Esophagus squamous epithelium (tissue), 5 donors: ENCODE data around the gene PGRMC2. TPM values are rescaled to one million over a fixed set of nuclear protein-coding genes. Genes with fewer than 3 reads are reported as not detected.

ENCODE experiments used
- DNase-seq: peaks from one replicate; lab custom pipeline; 2025; lab: John Stamatoyannopoulos, UW
- H3K27ac ChIP-seq, 4 donors: fragments of 200-600 bp; sonication (generic); one replicate each; pipeline ENCODE4 v1.5.1; 2016 to 2019; ENCODE audit warnings: mild to moderate bottlenecking in 1 of 4
- H3K27me3 ChIP-seq, 4 donors: fragments of 200-600 bp; sonication (generic); 1 replicate in 3 of 4; 2 replicates in 1 of 4; pipeline versions ENCODE4 v1.5.1 to v1.6.0; 2017 to 2021; ENCODE audit warnings: antibody characterized with exemption in 1 of 4
- H3K36me3 ChIP-seq, 3 donors: fragments of 200-600 bp; sonication (generic); one replicate each; pipeline ENCODE4 v1.5.1; 2016 to 2019
- H3K4me1 ChIP-seq, 3 donors: fragments of 200-600 bp; sonication (generic); one replicate each; pipeline ENCODE4 v1.5.1; 2017 to 2019
- H3K4me3 ChIP-seq, 4 donors: fragments of 200-600 bp; sonication (generic); 1 replicate in 3 of 4; 2 replicates in 1 of 4; pipeline ENCODE4 v1.5.1; 2016 to 2019; ENCODE audit warnings: mild to moderate bottlenecking in 2 of 4, moderate library complexity in 1 of 4
- H3K9me3 ChIP-seq, 3 donors: fragments of 200-600 bp; sonication (generic); one replicate each; pipeline ENCODE4 v1.5.1; 2016 to 2019
- POLR2A ChIP-seq, 4 donors: fragments of 450-650 bp; IDR thresholded peaks; one replicate each; pipeline ENCODE4 v1.6.1; 2017; ENCODE audit warnings: antibody characterized with exemption in 4 of 4, mild to moderate bottlenecking in 4 of 4, moderate library complexity in 3 of 4
- WGBS, 2 donors: methylation state at CpG; one replicate each; pipeline ENCODE4 v1.1.5; 2018; 5-methylcytosine and 5-hydroxymethylcytosine counted together
- intact Hi-C: fragments of 100-400 bp; cut with DNase I; formaldehyde crosslinking; loops from one replicate; pipeline ENCODE4 v1.15.0; 2022
- total RNA-seq, 4 donors: library from RNA; depleted of rRNA; stranded (reverse); fragments of >200 nt; gene quantifications; one replicate each; pipeline ENCODE4 v1.1.0, GENCODE V29; 2016
- TF ChIP-seq, protein P1 (sequence below), 6 experiments: fragments of 450-650 bp in 4 of 6; fragments of 200-600 bp in 2 of 6; sonication (generic) in 2 of 6; IDR thresholded peaks; one replicate each; pipeline ENCODE4 v1.5.1; 2016 to 2019; ENCODE audit warnings: antibody characterized with exemption in 6 of 6, mild to moderate bottlenecking in 4 of 6, moderate library complexity in 4 of 6
- donor health status: DM: yes; HTN: yes; CAD: no.

Gene PGRMC2
- total RNA-seq, 4 donors from 2014 or later: 13.6 to 39.3 (median 23.0) TPM

- TF ChIP-seq, protein P1, sequence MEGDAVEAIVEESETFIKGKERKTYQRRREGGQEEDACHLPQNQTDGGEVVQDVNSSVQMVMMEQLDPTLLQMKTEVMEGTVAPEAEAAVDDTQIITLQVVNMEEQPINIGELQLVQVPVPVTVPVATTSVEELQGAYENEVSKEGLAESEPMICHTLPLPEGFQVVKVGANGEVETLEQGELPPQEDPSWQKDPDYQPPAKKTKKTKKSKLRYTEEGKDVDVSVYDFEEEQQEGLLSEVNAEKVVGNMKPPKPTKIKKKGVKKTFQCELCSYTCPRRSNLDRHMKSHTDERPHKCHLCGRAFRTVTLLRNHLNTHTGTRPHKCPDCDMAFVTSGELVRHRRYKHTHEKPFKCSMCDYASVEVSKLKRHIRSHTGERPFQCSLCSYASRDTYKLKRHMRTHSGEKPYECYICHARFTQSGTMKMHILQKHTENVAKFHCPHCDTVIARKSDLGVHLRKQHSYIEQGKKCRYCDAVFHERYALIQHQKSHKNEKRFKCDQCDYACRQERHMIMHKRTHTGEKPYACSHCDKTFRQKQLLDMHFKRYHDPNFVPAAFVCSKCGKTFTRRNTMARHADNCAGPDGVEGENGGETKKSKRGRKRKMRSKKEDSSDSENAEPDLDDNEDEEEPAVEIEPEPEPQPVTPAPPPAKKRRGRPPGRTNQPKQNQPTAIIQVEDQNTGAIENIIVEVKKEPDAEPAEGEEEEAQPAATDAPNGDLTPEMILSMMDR (IDR thresholded peaks at IDR 0.05): no peak
- TF ChIP-seq POLR2A (IDR thresholded peaks at IDR 0.05): no peak
- Histone ChIP-seq H3K36me3 (no peaks in the 10 kb centered on the region), H3K4me3 (peak overlapping the region in 1 of 4 donors; percentile 91), H3K9me3 (no peaks in the 10 kb centered on the region), H3K4me1 (peaks cover 0 to 69% (median 13%) of the 10 kb centered on the region in 3 donors), H3K27ac (no peak overlapping the region), H3K27me3 (no peaks in the 10 kb centered on the region)
- DNase-seq: no peak
- intact Hi-C loops: loop anchor here (5.0 kb wide), 1 partner anchor 98 kb away; no protein-coding TSS in a partner anchor
- WGBS, 2 donors: 44 to 70% methylated on average over 1 of the region's 1 CpG
Observed at GRCh38 chr4:128284317-128284716, 3.3 kb downstream of the PGRMC2 start.

DNA sequence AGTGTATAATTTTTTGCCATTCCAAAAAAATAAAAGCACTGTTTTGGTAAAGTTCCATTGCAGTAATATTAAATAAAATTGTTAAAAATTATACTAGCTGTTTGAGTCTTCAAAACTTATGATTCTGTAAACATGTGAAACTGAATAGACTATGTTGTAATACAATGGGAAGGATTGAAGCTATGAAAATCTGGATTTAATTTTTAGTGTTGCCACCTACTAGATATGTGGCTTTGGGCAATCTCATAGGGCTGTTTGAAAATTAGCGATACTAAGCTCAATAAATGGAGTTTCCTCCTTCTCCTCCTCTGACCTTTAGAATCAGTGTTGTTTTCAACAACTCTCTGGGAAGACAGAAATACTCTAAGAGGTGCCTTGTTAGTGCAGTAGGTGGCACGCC lies 4.5 kb downstream of the PGRMC2 start:
- Histone ChIP-seq H3K36me3 (peaks cover 0 to 4% (median 0%) of the 10 kb centered on the region in 3 donors), H3K27ac (no peak overlapping the region), H3K9me3 (no peaks in the 10 kb centered on the region), H3K4me1 (peaks cover 0 to 61% (median 10%) of the 10 kb centered on the region in 3 donors), H3K27me3 (no peaks in the 10 kb centered on the region), H3K4me3 (no peak overlapping the region)
- intact Hi-C loops: loop anchor here (5.0 kb wide), 1 partner anchor 99 kb away; no protein-coding TSS in a partner anchor
- DNase-seq: no peak
- TF ChIP-seq POLR2A (IDR thresholded peaks at IDR 0.05): no peak
- TF ChIP-seq, protein P1 (IDR thresholded peaks at IDR 0.05): no peak
- WGBS, 2 donors: 97 to 100% methylated on average over 2 of the region's 2 CpGs

- H3K9me3 ChIP-seq: no peaks in the 10 kb centered on the region
- H3K27me3 ChIP-seq: no peaks in the 10 kb centered on the region
- peaks cover 0 to 61% (median 10%) of the 10 kb centered on the region in 3 donors for H3K4me1 ChIP-seq
- intact Hi-C loops: loop anchor here (5.0 kb wide), 1 partner anchor 100 kb away; no protein-coding TSS in a partner anchor
- peaks cover 0 to 4% (median 0%) of the 10 kb centered on the region in 3 donors for H3K36me3 ChIP-seq
- H3K4me3 ChIP-seq: no peak overlapping the region
- no peak overlapping the region for H3K27ac ChIP-seq
- no peak for TF ChIP-seq POLR2A (IDR thresholded peaks at IDR 0.05)
- TF ChIP-seq, protein P1 (IDR thresholded peaks at IDR 0.05): no peak
- no peak for DNase-seq
Observed at GRCh38 chr4:128282516-128282915, 5.1 kb downstream of the PGRMC2 start.

DNA sequence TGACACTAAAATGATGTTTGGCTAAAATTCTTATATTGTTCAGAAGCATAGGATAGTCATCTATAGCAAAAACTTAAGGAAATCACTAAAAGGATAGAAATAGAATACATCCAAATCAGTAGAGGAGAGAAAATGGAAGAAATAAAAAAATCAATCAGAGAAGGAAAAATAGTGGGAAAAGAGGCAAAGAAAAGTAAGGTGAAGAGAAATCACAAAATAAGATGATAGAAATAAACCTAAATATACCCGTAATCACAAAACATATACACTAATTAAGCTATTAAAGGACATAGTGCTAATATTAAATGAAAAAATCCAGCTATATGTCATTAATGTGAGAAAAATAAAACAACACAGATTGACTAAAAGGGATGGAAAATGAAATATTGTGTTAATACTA lies 6.3 kb downstream of the PGRMC2 start:
- H3K4me3 ChIP-seq: no peak overlapping the region
- no peak overlapping the region for H3K27ac ChIP-seq
- H3K4me1 ChIP-seq: peaks cover 0 to 63% (median 10%) of the 10 kb centered on the region in 3 donors
- no peaks in the 10 kb centered on the region for H3K9me3 ChIP-seq
- DNase-seq: no peak
- H3K36me3 ChIP-seq: peaks cover 0 to 9% (median 0%) of the 10 kb centered on the region in 3 donors
- intact Hi-C loops: loop anchor here (5.0 kb wide), 1 partner anchor 101 kb away; no protein-coding TSS in a partner anchor
- no peaks in the 10 kb centered on the region for H3K27me3 ChIP-seq
- 96 to 97% methylated on average over 1 of the region's 1 CpG for WGBS, 2 donors
- TF ChIP-seq, protein P1 (IDR thresholded peaks at IDR 0.05): no peak
- no peak for TF ChIP-seq POLR2A (IDR thresholded peaks at IDR 0.05)

DNA sequence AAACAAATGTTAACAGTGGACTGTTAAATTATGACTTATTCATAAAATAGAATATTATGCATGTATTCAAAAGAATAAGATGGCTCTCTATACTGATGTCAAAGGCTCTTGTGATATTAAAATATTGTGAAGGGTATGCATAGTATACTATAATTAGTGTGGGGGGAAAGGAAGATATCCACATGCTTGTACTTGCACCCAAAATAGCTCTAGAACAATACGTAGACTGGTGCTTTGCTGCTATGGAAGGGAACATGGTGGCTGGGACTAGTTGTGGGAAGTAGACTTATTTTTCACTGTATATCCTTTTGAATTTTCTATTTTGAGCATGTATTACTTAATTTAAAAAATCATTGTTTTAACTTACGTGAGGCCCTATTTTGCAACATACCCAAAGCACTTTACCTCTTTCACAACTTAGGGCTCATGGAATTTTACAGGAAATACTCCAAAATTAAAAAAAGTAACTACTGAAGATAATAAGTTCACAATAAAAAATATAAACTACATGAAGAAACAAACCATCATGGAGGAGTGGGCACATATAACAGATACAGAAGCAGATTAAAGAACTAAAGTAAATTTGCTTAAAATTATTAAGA lies 7.9 kb downstream of the PGRMC2 start:
- no peak for DNase-seq
- H3K4me1 ChIP-seq: peaks cover 0 to 53% (median 4%) of the 10 kb centered on the region in 3 donors
- intact Hi-C loops: loop anchor here (5.0 kb wide), 1 partner anchor 103 kb away; no protein-coding TSS in a partner anchor
- H3K9me3 ChIP-seq: no peaks in the 10 kb centered on the region
- H3K27me3 ChIP-seq: no peaks in the 10 kb centered on the region
- no peak overlapping the region for H3K27ac ChIP-seq
- peaks cover 0 to 12% (median 0%) of the 10 kb centered on the region in 3 donors for H3K36me3 ChIP-seq
- TF ChIP-seq, protein P1 (IDR thresholded peaks at IDR 0.05): no peak
- TF ChIP-seq POLR2A (IDR thresholded peaks at IDR 0.05): no peak
- no peak overlapping the region for H3K4me3 ChIP-seq
- 73 to 75% methylated on average over 2 of the region's 2 CpGs for WGBS, 2 donors
